ENCODE data around the gene CHST2. TPM values are rescaled to one million over a fixed set of nuclear protein-coding genes. Genes with fewer than 3 reads are reported as not detected.

Gene CHST2
- total RNA-seq, 1 donor from 2014 or later = 4.5 TPM

DNA sequence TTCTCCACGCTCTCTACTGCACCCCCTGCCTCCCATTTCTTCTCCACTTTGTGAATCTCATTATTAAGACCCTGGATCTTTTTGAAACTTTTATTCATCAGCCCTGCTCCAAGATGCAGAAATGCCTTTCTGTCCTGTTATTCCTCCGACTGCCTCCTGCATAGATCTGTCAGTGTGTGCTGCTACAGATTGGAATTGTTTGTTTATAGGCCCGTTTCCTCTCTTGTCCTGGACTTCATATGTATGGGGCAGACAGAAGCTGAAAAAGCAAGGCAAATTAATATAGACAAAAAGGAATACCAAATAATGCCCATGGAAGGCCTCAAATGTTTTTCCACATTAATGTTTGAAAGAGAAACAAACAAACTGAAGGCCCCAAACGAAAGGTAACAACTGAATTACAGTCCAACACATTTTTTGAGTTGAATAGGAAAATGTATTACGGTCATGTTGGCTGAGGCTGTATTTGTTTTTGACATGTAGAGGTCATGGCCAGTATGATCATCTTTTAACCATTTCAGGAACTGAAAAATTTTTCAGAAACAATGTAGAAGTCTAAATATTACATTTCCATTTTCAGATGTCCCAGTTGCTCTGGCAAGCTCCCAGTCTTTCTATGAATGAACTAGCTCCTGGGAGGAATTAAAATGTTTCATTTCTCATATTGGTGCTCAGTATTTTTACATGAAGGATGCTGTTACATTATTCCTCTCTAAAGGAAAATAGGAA, 8.8 kb downstream of the CHST2 start:
- Mint-ChIP-seq H3K36me3 (ENCODE audit: low read depth) (no peaks in the 10 kb centered on the region), H3K4me3 (no peak overlapping the region), H3K27me3 (ENCODE audit: low read depth) (peaks cover 9% of the 10 kb centered on the region), H3K4me1 (no peaks in the 10 kb centered on the region), H3K9me3 (no peaks in the 10 kb centered on the region), H3K27ac (ENCODE audit: unreplicated experiment) (no peak overlapping the region)
- no peak for DNase-seq (ENCODE audit: low read depth, low spot score)
- TF ChIP-seq CTCF (conservative IDR thresholded peaks at IDR 0.05) = no peak

GRCh38 chr3:143132246-143132980, 12.8 kb downstream of the CHST2 start:
- no peak overlapping the region for H3K4me3 Mint-ChIP-seq

GRCh38 chr3:143134471-143134870, 14.9 kb downstream of the CHST2 start:
- no peak for DNase-seq (ENCODE audit: low read depth, low spot score)
- no peaks in the 10 kb centered on the region for H3K9me3 Mint-ChIP-seq
- no peaks in the 10 kb centered on the region for H3K4me1 Mint-ChIP-seq
- H3K27me3 Mint-ChIP-seq (ENCODE audit: low read depth) = no peaks in the 10 kb centered on the region
- no peaks in the 10 kb centered on the region for H3K36me3 Mint-ChIP-seq (ENCODE audit: low read depth)
- H3K4me3 Mint-ChIP-seq = no peak overlapping the region
- H3K27ac Mint-ChIP-seq (ENCODE audit: unreplicated experiment) = no peak overlapping the region
- TF ChIP-seq CTCF (conservative IDR thresholded peaks at IDR 0.05) = no peak

More at GRCh38 chr3:143132246-143132980, 12.8 kb downstream of the CHST2 start:
- Mint-ChIP-seq H3K27ac (ENCODE audit: unreplicated experiment) (no peak overlapping the region), H3K36me3 (ENCODE audit: low read depth) (no peaks in the 10 kb centered on the region), H3K4me1 (no peaks in the 10 kb centered on the region), H3K27me3 (ENCODE audit: low read depth) (no peaks in the 10 kb centered on the region), H3K9me3 (no peaks in the 10 kb centered on the region)
- no peak for TF ChIP-seq CTCF (conservative IDR thresholded peaks at IDR 0.05)
- DNase-seq (ENCODE audit: low read depth, low spot score) = no peak

GRCh38 chr3:143135150-143135549, 15.6 kb downstream of the CHST2 start:
- no peak for TF ChIP-seq CTCF (conservative IDR thresholded peaks at IDR 0.05)
- Mint-ChIP-seq H3K27ac (ENCODE audit: unreplicated experiment) (no peak overlapping the region), H3K9me3 (no peaks in the 10 kb centered on the region), H3K4me1 (peaks cover 4% of the 10 kb centered on the region), H3K27me3 (ENCODE audit: low read depth) (no peaks in the 10 kb centered on the region), H3K4me3 (no peak overlapping the region), H3K36me3 (ENCODE audit: low read depth) (no peaks in the 10 kb centered on the region)
- no peak for DNase-seq (ENCODE audit: low read depth, low spot score)

GRCh38 chr3:143137435-143138036, 18.0 kb downstream of the CHST2 start:
- H3K9me3 Mint-ChIP-seq = no peaks in the 10 kb centered on the region
- no peak overlapping the region for H3K27ac Mint-ChIP-seq (ENCODE audit: unreplicated experiment)
- no peak for TF ChIP-seq CTCF (conservative IDR thresholded peaks at IDR 0.05)
- H3K4me3 Mint-ChIP-seq = no peak overlapping the region
- no peaks in the 10 kb centered on the region for H3K36me3 Mint-ChIP-seq (ENCODE audit: low read depth)
- no peak for DNase-seq (ENCODE audit: low read depth, low spot score)
- H3K4me1 Mint-ChIP-seq = peaks cover 5% of the 10 kb centered on the region
- H3K27me3 Mint-ChIP-seq (ENCODE audit: low read depth) = no peaks in the 10 kb centered on the region
